NCI-H460 (cell line): ENCODE data around the gene WBP1. TPM values are rescaled to one million over a fixed set of nuclear protein-coding genes. Genes with fewer than 3 reads are reported as not detected.

Experiments used
- DNase-seq: peaks from one replicate; pipeline ENCODE4 v3.0.0-alpha.2; 2016; ENCODE audit warnings: low read depth; ENCODE audit errors: extremely low read depth
- total RNA-seq: library from RNA; depleted of rRNA; stranded (reverse); fragments of >200 nt; shearing (Covaris generic); gene quantifications from 2 replicates; pipeline ENCODE4 v1.2.3, GENCODE V29; 2014; rRNA removed

Gene WBP1
- total RNA-seq, 1 experiment from 2014 or later = 44.2 TPM

DNA sequence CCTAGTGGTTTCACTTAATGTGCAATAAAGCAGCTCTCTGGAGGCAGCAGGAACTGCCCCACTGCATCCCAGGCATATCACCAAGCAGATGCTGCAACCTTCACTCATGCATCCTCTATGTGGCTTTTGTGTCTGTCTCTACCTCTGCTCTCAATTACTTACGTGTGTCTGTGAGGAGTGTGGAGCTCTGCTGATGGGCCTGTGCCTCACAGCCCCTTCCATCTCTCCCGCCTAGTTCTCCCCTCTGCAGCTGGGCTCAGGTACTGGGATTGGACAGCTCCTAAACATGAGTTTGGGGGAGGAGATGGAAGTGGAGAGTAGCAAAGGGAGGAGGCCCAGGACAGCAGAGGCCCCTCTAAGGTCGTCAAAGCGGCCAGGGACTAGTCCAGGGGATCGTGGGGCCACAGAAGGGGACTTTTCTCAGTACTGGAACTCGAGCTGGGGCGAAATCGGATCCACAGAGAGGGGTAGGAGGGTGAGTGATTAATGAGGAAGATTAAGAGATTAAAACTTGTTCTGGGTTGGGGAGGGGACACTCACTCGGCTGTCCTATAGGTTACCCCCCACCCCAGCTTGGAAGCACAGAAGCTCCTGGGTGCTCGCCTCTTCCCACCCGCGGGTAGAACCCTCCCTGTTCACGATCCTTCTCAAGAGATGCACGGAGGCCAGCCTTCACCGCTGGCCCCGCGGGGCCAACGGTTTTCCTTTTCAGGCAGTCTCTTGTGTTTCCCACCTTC is 43.3 kb downstream of the WBP1 start:
- DNase-seq = no peak

DNA sequence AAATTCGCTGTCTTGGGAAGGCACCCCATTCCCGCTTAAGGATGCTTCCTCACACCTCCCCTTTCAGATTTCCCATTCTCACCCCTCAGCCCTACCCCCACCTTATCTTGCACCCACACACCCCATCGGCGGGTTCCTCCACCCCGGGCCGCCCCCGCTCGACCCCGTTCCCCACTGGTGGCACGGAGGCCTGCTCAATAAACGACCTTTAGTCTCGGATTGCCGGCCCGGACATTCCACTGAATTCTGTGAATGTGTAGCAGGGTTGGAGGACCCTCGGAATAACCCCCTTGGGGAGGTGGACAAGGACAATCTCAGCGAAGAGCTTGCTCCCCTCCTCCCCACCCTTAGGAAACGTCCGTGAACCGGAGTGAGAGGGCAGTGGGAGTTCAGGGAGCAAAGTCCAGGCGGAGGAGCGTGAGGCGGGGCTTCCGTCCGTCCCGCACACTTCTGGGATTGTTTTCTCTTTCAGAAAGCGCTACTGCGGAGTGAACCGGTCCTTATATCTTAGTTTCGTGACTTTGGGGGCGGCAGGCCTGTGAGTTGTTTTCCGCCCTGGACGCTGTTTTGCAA is 44.0 kb downstream of the WBP1 start:
- DNase-seq = no peak

DNA sequence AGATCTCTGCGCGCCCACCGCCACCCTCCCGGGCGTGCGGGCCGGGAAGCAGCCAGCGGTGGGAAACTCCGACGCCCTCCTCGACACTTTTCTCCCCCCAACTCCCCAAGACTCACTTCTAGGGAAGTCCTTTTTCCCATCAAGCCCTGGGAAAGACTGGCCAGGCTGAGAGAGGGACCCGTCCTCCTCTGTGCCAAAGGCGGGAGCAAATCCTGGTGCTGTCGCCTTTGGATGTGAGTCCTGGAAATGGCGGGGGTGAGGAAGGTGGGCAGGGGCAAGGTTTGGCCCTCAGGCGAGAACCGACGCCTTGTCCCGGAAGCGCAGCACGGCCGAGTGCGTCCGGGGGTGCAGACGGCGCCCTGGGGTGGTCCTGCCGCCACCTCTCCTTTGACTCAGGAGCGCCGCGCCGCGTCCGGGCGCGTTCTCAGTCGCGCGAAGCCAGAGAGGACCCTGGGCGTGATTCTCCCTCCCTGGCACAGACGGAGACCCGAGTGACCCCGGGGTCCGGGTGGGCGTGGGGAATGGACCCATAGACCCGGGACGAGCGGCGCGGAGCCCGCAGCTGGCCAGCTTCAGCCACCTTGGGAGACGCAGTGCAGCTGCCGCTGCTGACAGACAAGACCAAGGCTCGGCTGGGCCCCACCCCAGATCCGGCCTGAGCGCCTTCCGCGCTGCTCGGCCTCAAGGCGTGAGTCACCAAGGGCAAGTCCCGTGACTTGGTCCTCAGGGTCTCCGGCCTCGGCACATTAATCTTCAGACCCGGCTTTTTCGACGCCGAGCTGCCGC is 44.7 kb downstream of the WBP1 start:
- DNase-seq = peak; percentile 73

DNA sequence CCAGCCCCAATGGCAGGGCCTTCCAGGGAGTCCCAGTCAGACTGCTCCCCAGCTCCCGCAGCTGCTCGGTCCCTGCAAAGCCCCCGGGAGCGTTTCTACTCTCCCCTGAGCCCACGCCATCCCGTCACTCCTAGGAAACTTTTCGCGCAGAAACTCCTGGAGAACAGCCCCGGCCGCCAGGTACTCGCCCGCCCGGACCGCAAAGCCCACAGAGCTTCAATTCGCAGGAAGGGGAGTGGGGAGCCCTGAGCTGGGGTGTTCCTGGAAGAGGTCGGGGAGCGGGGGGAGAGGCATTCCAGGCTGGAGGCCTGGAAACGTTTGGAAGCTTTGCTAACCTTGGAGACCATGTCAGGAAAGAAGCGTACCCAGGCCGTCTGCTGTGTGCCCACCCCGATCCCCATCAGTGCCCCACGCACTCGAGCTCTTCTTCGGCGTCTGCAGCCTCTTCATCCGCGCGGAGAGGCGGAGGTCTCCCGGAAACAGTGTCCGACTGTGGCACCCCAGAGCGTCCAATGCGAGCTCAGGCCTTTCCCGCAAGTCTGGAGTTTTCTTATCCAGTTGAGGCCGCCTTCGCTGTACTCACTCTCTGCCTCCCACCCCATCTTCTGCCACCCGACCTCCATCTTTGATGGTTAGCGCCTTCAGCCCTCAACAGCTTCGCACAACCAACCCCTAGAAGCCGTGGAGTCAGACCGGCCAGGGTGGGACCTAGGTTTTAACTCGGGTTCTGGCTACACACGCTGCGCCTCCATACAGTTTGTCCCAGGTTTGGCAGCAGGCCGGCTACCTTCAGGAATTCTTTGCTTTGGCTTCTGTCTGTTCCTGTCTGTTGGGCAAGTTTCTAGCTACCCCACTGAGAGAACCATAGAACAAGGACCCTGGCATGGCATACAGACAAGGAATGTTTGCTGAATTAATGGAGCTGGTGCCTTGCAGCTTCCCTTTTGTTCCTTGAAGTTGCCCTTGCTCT is 45.6 kb downstream of the WBP1 start:
- DNase-seq = no peak

DNA sequence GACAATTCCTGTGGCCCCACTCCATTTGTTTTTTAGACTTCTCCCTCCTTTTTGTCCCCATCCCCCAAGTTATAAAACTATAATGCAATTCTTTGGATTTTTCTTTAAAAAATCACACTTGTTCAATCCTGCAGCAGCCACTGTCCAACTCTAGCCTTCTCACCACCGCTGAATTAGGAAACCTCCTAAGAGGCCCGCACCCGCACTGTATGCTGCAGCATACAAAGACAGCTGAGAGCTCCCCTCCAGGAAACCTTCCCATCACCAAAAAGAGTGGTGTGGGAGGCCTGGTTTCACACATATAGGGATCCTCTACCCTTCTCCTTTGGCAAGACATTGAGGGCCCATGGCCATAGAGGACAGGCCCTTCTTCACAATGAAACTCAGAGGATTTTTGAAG is 46.4 kb downstream of the WBP1 start:
- no peak for DNase-seq

DNA sequence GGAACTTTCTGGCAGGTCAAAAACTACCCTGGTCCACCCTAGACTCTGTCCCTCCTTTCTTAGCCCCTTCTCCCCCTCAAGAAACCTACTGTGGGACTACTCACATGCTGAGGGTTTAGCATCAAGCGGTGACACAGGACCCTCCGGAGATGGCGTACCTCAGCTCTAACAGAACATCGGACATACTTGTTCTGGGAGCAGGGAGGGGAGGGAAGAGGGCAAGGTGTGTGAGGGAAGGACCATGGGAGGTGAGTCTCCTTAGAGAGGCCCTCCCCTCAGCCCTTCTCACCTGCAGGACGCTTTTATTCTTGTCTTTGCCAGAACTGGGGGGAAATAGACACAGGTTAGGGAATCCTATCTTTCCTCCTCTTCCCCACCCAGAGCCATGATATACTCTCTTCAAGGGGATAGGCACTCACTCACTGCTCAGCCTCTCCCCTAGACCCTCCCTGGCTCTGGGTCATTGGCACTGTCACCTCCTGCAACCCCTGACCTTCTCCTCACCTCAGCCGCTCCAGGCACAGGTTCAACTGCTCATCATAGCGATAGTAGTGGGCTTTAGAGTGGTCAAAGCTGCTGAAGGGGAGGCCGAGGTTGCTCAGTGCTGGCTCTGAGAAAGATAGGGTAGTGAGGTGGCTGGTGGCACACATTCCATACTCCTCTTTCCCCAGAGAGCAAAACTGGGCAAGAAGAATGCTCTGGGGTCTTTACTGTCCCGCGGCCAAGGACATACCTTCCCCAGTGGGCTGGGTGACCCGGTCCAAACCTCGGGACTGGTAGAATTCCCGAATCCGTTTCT is 47.4 kb downstream of the WBP1 start:
- DNase-seq = no peak

DNA sequence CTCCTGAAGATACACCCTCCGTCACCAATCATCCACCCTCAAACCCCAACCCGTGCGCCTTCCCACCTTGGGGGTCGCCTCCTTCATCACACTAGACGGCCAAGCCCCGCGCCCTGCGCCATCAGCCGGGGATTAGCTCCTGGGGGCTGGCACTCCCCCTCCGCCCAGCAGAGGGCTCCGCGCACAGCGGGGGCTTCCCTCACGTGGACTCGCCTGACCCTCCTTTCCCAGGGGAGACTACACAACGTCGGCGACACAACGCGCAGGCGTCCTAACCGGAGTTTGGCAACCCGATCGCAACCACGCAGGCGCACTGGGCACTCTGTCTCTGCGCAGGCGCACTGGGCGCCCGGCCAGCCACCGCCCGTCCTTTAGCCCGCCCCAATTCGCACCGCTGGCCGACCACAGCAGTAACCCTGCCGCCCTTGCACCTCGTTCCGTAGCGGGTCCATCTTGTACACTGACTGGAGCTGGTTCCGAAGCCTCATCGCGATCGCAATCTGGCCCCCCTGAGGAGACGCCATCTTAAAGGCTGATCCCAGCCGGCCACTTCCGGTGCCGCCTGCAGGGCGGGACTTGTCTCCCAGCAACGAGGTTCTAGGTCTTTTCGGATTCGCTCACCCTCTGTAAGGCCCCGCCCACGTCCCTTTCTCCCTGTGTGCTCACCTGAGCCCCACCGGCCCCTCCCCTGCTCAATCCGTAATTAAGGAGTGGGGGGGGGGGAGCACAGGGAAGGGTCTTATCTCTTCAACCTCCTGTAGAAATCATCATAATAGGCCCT is 49.1 kb downstream of the WBP1 start, which contains the start of gene PCGF1:
Gene PCGF1, minus strand, starts transcription at position 551 of the 781 bp plus-strand sequence. Its CDS starts 27 bp downstream, at position 524.
- DNase-seq = peak; percentile 98

DNA sequence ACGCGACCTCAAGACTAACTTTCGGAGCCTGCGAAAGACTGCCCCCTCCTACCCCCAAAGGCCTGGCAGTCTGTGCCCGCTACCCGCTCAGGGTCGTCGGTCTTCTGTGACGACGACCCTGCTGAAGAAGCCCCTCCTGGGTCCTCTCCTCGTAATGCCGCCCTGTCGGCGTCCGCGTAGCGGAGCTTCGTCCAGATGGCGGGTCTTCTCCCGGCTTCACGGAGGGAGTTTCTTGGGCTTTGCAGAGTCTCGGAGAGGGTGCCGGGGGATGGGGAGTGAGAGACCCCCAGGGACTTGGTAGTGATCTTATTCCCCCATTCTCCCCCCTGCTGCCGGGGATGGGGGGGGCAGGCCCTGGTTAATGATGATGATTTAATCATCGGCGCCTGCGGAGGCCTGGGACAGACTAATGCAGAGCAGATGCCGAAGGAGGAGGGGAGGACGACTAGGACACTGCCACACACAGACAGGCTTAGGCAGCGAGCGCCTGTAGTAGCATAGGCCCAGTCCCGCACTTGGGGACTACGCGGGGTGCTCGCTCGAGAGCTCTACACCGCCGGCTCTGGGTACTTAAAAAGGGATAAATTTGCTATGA is 49.8 kb downstream of the WBP1 start:
- DNase-seq = no peak

DNA sequence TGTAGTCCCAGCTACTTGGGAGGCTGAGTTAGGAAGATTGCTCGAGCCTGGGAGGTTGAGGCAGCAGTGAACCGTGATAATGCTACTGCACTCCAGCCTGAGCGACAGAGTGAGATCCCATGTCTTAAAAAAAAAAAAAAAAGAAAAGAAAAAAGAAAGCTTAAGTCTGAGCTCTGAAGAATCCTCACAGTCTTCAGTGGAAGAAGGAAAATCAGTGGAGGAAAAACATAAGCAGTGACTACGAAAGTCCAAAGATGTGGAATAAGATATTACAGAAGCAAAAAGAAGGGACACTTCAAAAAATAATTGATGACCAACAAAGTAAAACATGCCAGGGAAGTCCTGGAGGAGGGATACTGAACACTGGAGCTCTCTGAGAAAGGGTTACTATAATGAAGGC is 52.0 kb downstream of the WBP1 start:
- DNase-seq = no peak

Other genes starting within 250 kb of the WBP1 start
- 0.40 and 1.6 TPM in 2 replicates for gene SLC4A5, start 115.0 kb upstream of the WBP1 start, total RNA-seq
- 39.8 and 52.1 TPM in 2 replicates for gene DCTN1, start 78.1 kb upstream of the WBP1 start, total RNA-seq
- 1.2 and 2.2 TPM in 2 replicates for gene C2orf81, start 36.8 kb upstream of the WBP1 start, total RNA-seq
- 33.9 and 38.6 TPM in 2 replicates for gene WDR54, start 36.7 kb upstream of the WBP1 start, total RNA-seq
- 12.3 and 15.7 TPM in 2 replicates for gene RTKN, start 16.5 kb upstream of the WBP1 start, total RNA-seq
- 19.8 and 19.9 TPM in 2 replicates for gene INO80B, start 3.4 kb upstream of the WBP1 start, total RNA-seq
- 58.9 TPM in 2 replicates for gene MOGS, start 6.9 kb downstream of the WBP1 start, total RNA-seq
- 55.3 and 57.8 TPM in 2 replicates for gene MRPL53, start 14.2 kb downstream of the WBP1 start, total RNA-seq
- gene CCDC142, start 24.6 kb downstream of the WBP1 start, total RNA-seq = 15.6 and 17.6 TPM in 2 replicates
- gene TTC31, start 24.6 kb downstream of the WBP1 start, total RNA-seq = 20.4 and 23.8 TPM in 2 replicates
- 0.95 and 1.9 TPM in 2 replicates for gene LBX2, start 41.2 kb downstream of the WBP1 start, total RNA-seq
- 51.1 and 56.9 TPM in 2 replicates for gene PCGF1, start 49.3 kb downstream of the WBP1 start, total RNA-seq
- 0.40 and 0.43 TPM in 2 replicates for gene TLX2, start 56.0 kb downstream of the WBP1 start, total RNA-seq
- gene DQX1, start 67.8 kb downstream of the WBP1 start, total RNA-seq = 0.12 TPM in 1 of 2 replicates, not detected in the other
- 149 and 161 TPM in 2 replicates for gene AUP1, start 71.3 kb downstream of the WBP1 start, total RNA-seq
- gene HTRA2, start 71.5 kb downstream of the WBP1 start, total RNA-seq = 46.9 and 52.1 TPM in 2 replicates
- 2.9 and 3.1 TPM in 2 replicates for gene LOXL3, start 95.5 kb downstream of the WBP1 start, total RNA-seq
- gene DOK1, start 96.3 kb downstream of the WBP1 start, total RNA-seq = 19.3 and 22.1 TPM in 2 replicates
- gene M1AP, start 189.9 kb downstream of the WBP1 start, total RNA-seq = not detected in 2 replicates
- 6.4 and 7.1 TPM in 2 replicates for gene SEMA4F, start 195.8 kb downstream of the WBP1 start, total RNA-seq